ENCODE data around the gene DRP2.
"Not testable (repeated sequence)": the region's sequence is repeated elsewhere in the genome, so short reads cannot be mapped to it uniquely, and the experiment has no call there.

Gene DRP2, protein sequence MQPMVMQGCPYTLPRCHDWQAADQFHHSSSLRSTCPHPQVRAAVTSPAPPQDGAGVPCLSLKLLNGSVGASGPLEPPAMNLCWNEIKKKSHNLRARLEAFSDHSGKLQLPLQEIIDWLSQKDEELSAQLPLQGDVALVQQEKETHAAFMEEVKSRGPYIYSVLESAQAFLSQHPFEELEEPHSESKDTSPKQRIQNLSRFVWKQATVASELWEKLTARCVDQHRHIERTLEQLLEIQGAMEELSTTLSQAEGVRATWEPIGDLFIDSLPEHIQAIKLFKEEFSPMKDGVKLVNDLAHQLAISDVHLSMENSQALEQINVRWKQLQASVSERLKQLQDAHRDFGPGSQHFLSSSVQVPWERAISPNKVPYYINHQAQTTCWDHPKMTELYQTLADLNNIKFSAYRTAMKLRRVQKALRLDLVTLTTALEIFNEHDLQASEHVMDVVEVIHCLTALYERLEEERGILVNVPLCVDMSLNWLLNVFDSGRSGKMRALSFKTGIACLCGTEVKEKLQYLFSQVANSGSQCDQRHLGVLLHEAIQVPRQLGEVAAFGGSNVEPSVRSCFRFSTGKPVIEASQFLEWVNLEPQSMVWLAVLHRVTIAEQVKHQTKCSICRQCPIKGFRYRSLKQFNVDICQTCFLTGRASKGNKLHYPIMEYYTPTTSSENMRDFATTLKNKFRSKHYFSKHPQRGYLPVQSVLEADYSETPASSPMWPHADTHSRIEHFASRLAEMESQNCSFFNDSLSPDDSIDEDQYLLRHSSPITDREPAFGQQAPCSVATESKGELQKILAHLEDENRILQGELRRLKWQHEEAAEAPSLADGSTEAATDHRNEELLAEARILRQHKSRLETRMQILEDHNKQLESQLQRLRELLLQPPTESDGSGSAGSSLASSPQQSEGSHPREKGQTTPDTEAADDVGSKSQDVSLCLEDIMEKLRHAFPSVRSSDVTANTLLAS

GRCh38 chrX:101219116-101219863 lies at the start of gene DRP2:
TSS of gene DRP2 (plus strand) at chrX:101219786. CDS start at chrX:101231648, 11,862 bp downstream.
- DNase-seq, result no peak
- ATAC-seq, result no peak

GRCh38 chrX:101171883-101172400 lies 47.6 kb upstream of the DRP2 start:
- DNase-seq (no peak), ATAC-seq (no peak)

GRCh38 chrX:101176439-101176838 lies 43.1 kb upstream of the DRP2 start:
- ATAC-seq, result no peak
- DNase-seq, result no peak

DNA sequence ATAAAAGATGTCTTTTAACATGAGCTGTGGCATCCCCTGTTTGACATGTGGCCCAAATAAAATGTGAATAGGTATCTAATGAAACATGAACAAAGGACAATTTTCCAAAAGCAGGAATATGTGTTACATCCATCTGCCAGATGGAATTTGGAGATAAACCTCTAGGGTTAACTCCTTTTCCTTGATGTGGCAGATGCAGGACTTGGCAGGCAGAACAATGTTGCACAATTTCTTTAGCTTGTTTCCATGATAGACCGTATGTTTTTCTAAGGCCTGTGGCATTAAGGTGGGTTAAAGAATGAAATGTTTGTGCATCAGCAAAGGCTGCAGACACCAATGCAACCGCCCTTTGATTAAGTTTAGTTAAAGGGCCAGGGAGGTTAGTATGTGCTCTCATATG lies 34.7 kb upstream of the DRP2 start:
- ATAC-seq, DNase-seq: not testable (repeated sequence)

GRCh38 chrX:101187961-101188360 lies 31.6 kb upstream of the DRP2 start:
- ATAC-seq, DNase-seq: not testable (repeated sequence)

- DNase-seq (no peak), ATAC-seq (no peak)
Observed at GRCh38 chrX:101190736-101191135, 28.9 kb upstream of the DRP2 start.

GRCh38 chrX:101191217-101191750 lies 28.3 kb upstream of the DRP2 start:
- DNase-seq (no peak), ATAC-seq (no peak)

DNA sequence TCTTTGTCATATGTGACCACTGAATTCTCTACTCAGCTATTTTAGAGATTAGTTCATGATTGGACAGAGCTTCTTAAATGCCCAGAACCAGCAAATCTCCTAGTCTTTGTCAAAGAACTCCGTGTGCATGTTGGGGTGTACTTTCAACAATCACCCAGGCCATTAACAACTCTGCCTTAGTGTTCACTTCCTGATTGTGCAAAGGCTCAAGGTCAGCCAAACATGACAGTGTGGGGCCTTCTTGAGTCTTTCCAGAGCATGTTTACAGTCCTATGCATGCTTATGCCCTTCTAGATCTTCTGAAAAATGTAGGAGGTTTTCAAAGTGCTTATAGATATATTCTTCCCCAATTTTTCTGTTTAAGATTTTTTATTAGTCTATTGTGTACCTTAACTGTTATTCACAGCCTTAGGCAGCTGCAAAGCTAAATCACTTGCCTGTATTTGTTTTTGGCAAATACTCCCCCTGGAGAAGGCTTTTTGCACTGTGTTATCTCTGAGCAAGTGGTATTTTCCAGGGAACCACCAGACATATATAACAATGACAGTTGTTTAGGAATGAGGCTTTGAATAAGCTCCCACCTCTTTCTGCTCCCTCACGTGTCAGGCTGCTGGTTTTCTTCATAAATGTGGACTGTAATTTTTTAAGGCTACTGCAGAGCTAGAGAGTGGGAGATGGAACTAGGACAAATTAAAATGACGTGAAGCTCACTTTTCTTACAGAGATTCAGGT lies 24.0 kb upstream of the DRP2 start:
- DNase-seq, result no peak
- no peak for ATAC-seq

GRCh38 chrX:101203761-101204351 lies 15.7 kb upstream of the DRP2 start:
- ATAC-seq (no peak), DNase-seq (no peak)

- DNase-seq, result no peak
Observed at GRCh38 chrX:101206471-101206870, 13.1 kb upstream of the DRP2 start.

DNA sequence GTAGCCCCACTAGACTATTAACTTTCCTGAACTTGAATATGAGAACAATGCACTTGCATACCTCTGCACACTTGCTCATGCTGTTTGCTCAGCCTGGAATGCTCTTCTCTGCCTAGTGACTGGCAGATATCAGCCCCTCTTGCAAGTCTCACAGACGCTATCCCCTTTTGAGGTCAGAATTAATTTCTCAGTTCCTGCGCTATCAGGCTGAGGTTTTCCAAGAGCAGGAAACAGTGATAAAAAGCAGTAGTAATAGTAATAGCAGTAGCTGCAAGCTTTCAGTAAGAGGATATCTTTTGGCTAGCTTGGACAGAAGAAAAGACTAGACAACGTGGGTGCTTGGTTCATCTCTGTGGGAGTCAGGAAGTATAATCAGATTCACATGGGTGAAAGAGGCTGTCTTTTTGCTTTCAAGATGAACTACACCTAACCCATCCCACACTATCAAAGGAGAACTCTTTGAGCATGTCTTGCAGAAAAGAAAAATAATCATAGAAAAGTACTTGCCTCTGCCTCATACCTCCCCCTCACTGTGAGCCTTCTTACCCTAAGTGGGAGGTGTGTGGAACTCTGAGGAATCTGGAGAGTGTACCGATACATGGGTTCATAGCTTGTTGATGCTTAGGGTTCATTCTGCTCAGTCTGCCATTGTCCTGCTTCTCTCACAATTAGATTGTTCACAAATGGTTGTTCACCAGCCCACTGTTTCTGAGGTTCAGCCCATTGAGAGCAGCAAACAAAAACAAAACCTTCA lies 11.3 kb upstream of the DRP2 start:
- DNase-seq (no peak), ATAC-seq (peak; percentile 62)

More at GRCh38 chrX:101206471-101206870, 13.1 kb upstream of the DRP2 start:
- ATAC-seq, result peak; percentile 80

DNA sequence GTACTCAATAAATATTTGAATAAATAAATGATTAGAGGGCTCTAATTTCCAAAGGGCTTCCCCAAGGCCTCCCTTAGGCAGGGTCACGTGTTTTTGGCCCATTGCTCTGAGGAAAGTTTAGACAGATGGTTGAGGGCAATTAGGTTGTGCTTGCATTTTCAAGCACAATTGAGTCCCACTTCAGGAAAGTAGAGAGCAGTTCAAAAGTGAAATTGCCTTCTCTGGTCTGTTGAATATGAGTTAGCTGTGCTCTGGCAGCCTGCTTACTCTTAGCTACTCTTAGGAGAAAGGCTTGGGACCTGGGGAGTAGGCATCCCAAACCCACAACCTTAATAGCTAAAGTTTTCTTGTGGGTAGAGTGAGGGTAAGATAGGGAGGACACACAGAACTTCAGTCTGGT lies 9.0 kb upstream of the DRP2 start:
- no peak for DNase-seq
- ATAC-seq, result no peak

DNA sequence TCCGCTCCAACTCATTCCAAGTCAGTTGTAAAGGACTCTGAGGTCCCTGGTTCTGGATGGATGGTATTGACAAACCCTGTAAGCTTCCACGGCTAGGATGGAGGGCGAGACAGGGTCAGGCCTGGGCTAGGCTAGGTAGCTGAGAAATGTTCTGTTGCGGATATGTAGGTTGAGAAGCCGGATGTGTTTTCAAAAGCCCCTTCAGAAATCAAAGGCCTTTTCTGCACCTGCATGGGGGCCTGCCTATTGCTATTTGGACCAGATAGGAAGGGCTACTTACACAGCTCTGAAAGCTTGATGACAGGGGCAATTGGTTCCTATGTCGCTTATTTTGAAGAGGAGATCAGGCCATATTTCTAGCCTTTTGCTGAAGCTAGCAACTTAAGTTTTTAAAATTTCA lies 1.9 kb upstream of the DRP2 start:
- no peak for DNase-seq
- ATAC-seq, result no peak

DNA sequence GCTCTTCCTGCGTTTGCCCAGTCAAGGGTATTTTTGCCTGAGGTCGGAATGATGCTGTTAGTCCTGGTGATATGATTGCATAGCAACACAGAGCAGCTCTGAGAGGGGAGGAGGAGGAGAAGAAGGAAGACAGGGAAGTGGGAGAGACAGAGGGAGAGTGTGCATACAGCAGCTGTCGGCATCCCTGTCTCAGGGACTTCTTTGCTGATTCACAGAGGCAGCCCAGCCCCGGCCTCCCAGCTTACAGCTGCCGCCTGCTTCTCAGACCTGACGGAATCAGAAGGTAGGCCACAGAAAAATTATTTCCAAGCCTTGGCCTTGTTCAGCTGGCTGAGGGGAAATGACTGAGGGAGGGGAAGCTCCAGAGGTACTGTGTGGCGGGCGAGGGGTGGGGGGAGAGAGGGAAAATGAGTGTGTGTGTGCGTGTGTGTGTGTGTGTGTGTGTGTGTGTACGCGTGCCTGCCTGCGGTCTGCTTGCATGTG lies 319 bp downstream of the DRP2 start:
- peak; percentile 7 for DNase-seq
- no peak for ATAC-seq

DNA sequence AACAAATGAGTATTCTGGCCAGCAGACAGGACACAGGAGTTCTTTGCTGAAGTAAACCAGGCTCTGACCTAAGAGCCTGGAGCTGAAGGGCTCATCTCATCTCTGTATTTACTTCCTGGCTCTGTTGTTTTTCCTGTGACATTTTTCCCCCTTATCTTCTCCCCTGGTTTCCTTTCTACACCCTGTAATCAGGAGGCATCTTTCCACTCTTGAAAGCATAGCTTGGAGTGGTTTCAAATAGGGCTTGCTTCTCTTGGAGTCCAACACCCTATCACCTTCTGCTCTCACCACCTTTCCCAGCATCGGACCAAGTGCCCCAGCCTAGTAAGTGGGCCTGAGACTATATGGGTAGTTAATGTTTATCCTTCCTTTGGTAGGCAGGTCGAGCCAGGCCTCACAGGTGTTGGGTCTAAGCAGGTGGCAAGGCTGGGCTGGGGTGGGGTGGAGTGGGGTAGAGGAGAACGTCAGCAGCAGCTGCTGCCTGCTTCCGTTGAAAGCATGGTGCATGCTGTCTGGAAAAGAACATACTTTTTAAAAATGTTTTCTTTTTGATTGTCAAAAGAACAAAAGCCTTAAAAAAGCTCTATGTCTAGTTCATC lies 1.2 kb downstream of the DRP2 start:
- no peak for DNase-seq
- no peak for ATAC-seq

DNA sequence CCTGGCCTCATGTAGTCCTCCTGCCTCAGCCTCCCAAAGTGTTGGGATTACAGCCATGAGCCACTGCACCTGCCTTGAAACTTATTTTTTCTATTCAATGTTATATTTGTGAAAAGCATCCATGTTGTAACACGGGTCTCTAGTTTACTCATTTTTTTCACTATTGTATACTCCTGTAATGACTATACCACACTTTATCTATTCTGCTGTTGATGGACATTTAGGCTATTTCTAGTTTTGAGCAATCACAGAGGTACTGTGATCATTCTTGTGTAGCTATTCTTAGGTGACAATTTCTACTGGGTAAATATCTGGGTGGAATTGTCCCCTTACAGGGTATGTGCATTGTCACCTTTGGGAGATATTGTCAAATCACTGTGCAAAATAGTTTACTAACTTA lies 3.6 kb downstream of the DRP2 start:
- ATAC-seq (no peak), DNase-seq (no peak)

DNA sequence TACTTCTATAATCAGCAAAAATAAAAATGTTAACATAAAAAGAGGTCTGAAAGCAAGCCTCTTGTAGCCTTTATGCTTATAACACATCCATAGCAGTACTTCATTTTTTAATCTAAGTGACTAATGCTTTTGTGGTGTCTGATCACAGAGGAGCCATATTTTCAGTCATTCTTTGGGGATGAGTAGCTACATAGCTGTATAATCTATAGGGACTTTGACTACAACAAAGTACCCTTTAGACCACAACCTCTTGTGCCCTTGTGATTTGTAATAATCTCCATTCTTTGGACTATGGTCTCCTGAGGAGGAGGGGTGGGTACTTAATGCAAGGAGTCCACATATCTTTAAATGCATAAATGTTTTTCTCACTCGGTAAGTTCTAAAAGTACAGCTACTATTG lies 9.6 kb downstream of the DRP2 start:
- peak; percentile 43 for ATAC-seq
- no peak for DNase-seq

DNA sequence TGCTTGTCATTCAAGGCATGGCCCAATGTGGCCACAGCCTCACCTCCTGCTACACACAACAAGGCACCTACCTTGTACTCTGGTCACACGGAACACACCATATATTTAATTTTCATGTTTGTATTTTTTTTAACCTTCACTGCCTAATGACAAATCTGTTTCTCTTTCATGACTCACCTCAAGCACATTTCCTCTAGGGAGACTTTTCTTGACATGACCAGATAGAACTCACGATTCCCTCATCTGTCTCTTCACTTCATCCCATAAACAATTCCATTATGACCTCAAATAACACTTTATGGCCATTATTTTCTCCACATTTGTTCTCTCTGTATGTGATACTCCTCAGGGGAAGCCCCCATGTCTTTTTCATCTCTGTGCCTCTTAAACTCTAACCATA lies 11.1 kb downstream of the DRP2 start:
- DNase-seq (no peak), ATAC-seq (no peak)

DNA sequence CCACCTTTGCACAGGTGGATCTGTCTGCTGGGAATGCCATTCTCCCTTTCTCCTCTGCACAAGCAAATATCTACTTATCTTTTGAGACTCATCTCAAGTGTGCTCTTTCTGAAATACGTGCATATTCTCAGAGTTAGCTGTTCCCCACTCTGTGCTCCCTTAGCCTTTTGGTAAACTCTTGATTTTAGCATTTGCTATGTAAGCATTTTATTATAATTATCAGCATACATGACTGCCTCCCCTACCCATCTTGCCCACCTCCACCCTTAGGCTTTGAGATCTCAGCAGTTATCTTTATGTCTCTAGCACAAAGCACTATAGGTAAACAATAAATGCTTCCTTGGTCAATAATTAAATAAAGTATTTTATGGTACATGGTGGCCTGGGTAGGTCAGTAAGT lies 11.5 kb downstream of the DRP2 start:
- DNase-seq, result no peak
- no peak for ATAC-seq

Data from stimulated activated naive CD8-positive, alpha-beta T cell treated with anti-CD3 and anti-CD28 coated beads, Interleukin-15, Interleukin-2, amounts not matched to agents 100 U/mL and 50 U/mL, for 24 hours (primary cell).